ENCODE results near the gene SLC25A25.

Gene SLC25A25

GRCh38 chr9:128145536-128145935 lies 77.5 kb downstream of the SLC25A25 start:
- DNase-seq (ENCODE audit: low read depth): no peak

- DNase-seq (ENCODE audit: low read depth): no peak
Measured at GRCh38 chr9:128145951-128146351, 77.9 kb downstream of the SLC25A25 start.

- DNase-seq (ENCODE audit: low read depth): no peak
Measured at GRCh38 chr9:128146591-128147120, 78.6 kb downstream of the SLC25A25 start.

- no peak for DNase-seq (ENCODE audit: low read depth)
Measured at GRCh38 chr9:128148509-128149000, 80.5 kb downstream of the SLC25A25 start.

GRCh38 chr9:128149001-128149701 lies 81.1 kb downstream of the SLC25A25 start, which contains the start of gene LCN2:
TSS of gene LCN2 (plus strand) at chr9:128149453. CDS start at chr9:128149526, 73 bp downstream.
- no peak for DNase-seq (ENCODE audit: low read depth)

- no peak for DNase-seq (ENCODE audit: low read depth)
Measured at GRCh38 chr9:128149951-128150593, 82.0 kb downstream of the SLC25A25 start.

GRCh38 chr9:128150594-128151308 lies 82.7 kb downstream of the SLC25A25 start:
- no peak for DNase-seq (ENCODE audit: low read depth)

DNA sequence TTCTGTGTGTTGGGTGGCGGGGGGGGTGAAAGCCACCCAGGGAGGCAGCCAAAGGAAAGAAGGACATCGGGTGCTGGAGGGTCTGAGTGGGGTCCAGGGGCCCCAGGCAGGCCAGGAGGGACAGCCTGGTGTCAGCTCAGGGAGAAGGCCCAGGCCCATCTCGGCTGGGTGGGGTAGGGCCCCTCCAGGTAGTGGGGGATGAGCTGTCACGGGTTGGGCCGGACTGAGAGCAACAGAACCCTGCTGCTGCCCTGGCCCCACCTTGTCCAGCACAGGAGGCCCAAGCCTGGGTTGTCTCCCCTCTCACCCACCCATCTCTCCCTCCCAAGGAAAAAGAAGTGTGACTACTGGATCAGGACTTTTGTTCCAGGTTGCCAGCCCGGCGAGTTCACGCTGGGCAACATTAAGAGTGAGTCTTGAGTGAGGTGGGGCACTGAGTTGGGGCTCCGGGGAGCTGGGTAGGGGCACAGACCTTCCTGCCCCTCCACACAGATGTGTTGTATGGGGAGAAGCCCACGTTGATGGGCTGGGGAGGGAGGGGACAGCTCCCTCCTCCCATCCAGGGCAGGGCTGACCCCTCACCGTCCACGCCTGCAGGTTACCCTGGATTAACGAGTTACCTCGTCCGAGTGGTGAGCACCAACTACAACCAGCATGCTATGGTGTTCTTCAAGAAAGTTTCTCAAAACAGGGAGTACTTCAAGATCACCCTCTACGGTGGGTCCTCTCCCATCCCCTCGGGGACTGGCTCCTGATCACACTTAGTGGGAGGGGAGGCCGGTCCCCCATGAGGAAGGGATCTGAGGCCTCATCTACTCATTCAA lies 83.5 kb downstream of the SLC25A25 start:
- no peak for DNase-seq (ENCODE audit: low read depth)

DNA sequence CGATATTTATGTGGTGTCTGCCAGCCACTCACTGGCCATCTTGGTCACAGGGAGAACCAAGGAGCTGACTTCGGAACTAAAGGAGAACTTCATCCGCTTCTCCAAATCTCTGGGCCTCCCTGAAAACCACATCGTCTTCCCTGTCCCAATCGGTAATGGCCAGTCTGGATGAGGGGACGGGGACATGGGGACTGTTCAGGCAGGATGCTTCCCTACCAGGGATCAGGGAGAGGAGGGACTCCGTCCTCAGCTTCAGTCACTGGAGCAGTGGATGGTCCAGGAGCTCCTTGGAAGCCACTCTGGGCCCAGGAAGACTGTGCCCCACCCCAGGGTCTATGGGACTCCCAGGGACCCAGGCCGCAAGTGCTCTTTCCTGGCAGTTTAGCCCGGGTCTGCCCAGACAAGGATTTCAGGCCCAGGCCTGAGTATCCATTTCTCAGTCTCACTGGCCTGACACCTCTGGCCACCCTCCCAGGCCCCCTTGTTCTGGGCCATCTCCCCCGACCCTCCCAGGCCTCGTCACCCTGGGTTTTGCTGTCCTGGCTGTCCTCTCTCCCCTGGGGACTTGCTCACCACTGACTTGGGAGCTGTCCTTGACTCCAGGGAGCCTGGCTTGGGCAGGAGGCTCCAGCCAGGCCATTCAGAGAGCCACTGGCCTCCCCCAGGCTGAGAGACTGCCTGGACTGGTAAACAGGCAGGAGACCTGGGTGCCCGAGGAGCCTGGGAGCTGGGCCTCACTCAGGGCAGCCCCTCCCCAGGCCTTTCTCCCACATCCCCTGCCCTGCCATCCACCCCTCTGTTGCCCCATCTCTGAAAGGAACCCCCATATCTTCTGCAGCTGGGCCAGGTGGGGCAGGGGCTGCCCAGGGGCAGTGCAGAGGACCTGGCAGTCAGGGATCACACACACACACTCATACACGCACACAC lies 84.4 kb downstream of the SLC25A25 start:
- DNase-seq (ENCODE audit: low read depth): no peak

GRCh38 chr9:128153060-128153946 lies 85.3 kb downstream of the SLC25A25 start:
- DNase-seq (ENCODE audit: low read depth): no peak

GRCh38 chr9:128153947-128154695 lies 86.1 kb downstream of the SLC25A25 start:
- no peak for DNase-seq (ENCODE audit: low read depth)

DNA sequence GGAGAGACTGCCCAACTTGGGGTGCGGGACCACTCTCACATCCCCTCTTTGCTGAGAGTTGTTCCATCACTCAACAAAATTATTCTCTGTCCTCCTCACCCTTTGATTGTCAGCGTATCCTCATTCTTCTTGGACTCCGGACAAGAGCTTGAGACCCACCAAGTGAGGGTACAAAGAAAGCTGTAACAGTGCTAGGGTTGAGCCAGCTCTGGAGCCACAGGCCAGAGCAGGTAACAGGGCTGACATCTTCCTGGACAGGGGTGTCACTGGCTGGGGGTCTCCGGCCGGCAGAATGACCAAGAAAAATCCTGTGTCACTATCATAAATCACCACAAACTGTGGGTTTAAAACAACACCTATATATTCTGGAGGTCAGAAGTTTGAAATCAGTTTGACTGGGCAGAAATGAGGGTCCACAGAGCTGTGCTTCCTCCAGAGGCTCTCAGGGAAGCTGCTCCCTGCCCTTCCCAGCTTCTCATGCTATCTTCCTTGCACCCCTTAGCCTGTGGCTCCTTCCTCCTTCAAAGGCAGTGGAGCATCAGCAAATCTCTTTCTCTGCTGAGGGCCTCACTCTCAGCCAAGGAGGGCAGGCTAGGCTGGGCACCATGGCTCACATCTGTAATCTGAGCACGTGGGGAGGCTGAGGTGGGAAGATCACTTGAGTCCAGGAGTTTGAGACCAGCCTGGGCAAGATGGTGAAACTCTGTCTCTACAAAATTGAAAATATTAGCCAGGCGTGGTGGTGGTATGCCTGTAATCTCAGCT lies 87.9 kb downstream of the SLC25A25 start:
- DNase-seq (ENCODE audit: low read depth): no peak
